Measurements from ENCODE around the gene CD2AP.
"Not testable (repeated sequence)": the region's sequence is repeated elsewhere in the genome, so short reads cannot be mapped to it uniquely, and the experiment has no call there.

Gene CD2AP

DNA sequence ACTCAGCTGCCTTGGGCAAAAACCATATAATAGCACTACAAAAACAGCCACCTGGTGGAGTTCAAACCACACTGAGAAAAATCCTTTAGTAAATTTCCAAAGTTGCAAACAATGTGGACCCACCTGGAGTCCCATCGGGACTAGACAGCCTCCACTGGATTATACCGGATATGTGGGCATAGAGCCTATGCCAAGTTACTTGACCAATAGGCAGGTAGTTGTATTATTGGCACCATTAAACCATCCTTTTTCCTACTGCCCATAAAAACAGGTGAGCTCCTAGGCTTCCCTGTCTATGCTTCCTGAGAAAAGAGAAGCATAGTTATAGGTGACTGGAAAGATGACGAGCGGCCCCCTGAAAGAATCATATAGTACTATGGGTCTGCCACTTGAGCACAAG, 169.1 kb downstream of the CD2AP start:
- no peaks in the 10 kb centered on the region for H3K36me3 ChIP-seq
- no peak for DNase-seq
- TF ChIP-seq, protein P1, sequence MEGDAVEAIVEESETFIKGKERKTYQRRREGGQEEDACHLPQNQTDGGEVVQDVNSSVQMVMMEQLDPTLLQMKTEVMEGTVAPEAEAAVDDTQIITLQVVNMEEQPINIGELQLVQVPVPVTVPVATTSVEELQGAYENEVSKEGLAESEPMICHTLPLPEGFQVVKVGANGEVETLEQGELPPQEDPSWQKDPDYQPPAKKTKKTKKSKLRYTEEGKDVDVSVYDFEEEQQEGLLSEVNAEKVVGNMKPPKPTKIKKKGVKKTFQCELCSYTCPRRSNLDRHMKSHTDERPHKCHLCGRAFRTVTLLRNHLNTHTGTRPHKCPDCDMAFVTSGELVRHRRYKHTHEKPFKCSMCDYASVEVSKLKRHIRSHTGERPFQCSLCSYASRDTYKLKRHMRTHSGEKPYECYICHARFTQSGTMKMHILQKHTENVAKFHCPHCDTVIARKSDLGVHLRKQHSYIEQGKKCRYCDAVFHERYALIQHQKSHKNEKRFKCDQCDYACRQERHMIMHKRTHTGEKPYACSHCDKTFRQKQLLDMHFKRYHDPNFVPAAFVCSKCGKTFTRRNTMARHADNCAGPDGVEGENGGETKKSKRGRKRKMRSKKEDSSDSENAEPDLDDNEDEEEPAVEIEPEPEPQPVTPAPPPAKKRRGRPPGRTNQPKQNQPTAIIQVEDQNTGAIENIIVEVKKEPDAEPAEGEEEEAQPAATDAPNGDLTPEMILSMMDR (IDR thresholded peaks at IDR 0.05; ENCODE audit: low read depth, low read length), result no peak

DNA sequence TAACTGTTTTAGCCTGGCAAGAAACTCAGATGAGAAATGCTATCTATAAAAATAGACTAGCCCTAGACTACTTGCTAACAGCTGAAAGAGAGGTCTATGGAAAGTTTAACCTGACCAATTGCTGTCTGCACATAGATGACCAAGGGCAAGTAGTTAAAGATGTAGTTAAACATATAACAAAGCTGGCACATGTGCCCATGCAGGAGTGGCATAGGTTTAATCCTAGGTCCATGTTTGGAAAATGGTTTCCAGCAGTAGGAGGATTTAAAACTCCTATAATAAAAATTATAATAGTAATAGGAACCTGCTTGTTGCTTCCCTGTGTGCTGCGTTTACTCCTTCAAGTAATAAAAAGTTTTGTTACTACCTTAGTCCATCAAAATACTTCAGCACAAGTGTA, 169.6 kb downstream of the CD2AP start:
- Histone ChIP-seq H3K4me3 (ENCODE audit: low read depth, low read length) (no peak overlapping the region), H3K36me3 (no peaks in the 10 kb centered on the region), H3K9me3 (no peaks in the 10 kb centered on the region), H3K27me3 (no peaks in the 10 kb centered on the region), H3K4me1 (no peaks in the 10 kb centered on the region)
- TF ChIP-seq, protein P1 (IDR thresholded peaks at IDR 0.05; ENCODE audit: low read depth, low read length), result no peak
- DNase-seq, result no peak

More for the DNA sequence above, 169.1 kb downstream of the CD2AP start:
- Histone ChIP-seq H3K27me3 (no peaks in the 10 kb centered on the region), H3K9me3 (no peaks in the 10 kb centered on the region), H3K4me3 (ENCODE audit: low read depth, low read length) (no peak overlapping the region), H3K4me1 (no peaks in the 10 kb centered on the region)

DNA sequence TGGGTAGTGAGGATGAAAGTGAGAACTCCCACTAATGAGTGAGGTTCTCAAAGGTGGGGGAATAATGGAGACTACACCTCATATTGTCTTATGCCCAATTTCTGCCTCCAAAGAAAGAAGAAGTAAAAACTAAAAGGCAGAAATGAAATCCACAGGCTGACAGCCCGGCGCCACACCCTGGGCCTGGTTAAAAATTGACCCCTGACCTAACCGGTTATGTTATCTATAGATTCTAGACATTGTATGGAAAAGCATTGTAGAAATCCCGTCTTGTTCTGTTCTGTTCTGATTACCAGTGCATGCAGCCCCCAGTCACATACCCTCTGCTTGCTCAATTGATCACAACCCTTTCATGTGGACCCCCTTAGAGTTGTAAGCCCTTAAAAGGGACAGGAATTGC, 170.0 kb downstream of the CD2AP start:
- H3K4me3 ChIP-seq (ENCODE audit: low read depth, low read length), result not testable (repeated sequence)

DNA sequence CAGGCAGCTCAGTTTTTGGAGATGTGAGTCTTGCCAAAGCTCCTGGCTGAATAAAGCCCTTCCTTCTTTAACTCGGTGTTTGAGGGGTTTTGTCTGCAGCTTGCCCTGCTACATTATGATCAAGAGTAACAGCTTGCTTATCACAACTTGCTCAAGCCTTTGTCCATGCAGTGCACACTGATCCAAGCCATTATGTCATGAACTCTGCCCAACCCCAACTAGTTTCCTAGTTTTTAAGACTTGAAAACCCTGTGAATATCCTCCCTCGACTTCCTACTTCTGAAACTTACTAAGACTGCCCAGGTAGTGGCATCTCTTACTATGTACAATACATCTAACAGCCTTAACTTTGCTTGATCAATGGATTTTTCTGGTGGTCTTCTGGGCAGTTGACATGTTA, 170.4 kb downstream of the CD2AP start:
- no peak for DNase-seq
- Histone ChIP-seq H3K9me3 (no peaks in the 10 kb centered on the region), H3K36me3 (no peaks in the 10 kb centered on the region), H3K4me3 (ENCODE audit: low read depth, low read length) (no peak overlapping the region), H3K4me1 (no peaks in the 10 kb centered on the region), H3K27me3 (no peaks in the 10 kb centered on the region)
- TF ChIP-seq, protein P1 (IDR thresholded peaks at IDR 0.05; ENCODE audit: low read depth, low read length), result no peak

More for the DNA sequence above, 170.0 kb downstream of the CD2AP start:
- DNase-seq, H3K27me3 ChIP-seq, H3K36me3 ChIP-seq, H3K9me3 ChIP-seq, H3K4me1 ChIP-seq: not testable (repeated sequence)

DNA sequence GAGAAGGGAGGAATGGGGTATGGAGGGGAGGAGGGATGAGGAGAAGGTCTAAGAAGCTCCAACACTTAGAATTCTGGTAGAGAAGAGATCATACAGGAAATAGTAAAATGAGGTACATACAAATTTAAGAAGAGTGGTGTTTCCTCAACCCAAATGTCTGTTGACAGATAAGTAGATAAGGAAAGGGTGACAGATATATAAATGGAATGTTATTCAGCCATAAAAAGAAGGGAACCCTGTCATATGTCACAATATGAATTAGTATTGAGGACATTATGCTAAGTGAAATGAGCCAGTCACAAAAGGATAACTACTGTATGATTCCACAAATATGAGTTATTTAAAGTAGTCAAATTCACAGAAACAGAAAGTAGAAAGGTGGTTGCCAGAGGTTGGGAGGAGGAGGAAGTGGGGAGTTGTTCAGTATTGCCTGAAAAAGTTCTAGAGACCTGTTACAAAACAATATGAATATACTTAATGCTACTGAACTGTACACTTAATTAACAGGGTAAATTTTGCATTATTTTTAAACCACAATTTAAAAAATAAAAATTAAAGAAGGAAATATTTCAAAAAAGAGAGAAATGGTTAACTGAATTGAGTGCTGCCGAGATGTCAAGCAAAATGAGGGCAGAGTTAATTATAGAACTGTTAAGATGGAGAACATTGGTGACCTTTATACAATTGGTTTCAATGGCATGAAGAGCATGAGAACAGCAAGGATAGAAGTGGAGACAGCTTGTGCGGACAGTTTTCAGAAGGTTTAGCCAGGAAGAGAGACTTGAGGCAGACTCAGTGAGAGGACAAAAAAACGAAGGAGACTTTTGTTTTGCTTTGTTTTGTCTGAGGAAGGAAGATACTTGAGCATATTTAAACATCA, 173.2 kb downstream of the CD2AP start:
- H3K4me3 ChIP-seq (ENCODE audit: low read depth, low read length), result no peak overlapping the region
- no peaks in the 10 kb centered on the region for H3K4me1 ChIP-seq
- no peaks in the 10 kb centered on the region for H3K36me3 ChIP-seq
- no peaks in the 10 kb centered on the region for H3K27me3 ChIP-seq
- TF ChIP-seq, protein P1 (IDR thresholded peaks at IDR 0.05; ENCODE audit: low read depth, low read length), result no peak
- no peak for DNase-seq
- no peaks in the 10 kb centered on the region for H3K9me3 ChIP-seq

DNA sequence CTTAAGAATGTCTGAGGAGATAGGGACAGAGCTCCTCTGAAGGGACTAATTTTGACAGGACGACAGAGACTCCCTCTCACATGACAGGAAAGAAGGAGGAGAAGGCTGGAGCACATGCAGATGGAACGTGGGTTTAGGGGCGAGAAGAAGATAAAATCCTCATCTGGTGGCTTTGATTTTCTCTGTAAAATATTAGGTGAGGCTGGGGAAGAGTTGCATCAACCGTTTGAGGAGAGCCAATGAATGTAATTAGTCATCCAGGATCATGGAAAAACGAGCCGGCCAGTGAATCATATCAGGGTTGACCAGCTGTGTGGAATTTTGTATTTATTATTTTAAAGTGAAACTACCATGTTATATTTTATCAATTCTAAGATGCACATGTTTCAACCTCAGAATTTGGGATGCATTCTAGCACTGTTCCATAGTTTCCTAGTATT, 173.9 kb downstream of the CD2AP start:
- no peak for DNase-seq
- H3K9me3 ChIP-seq, result no peaks in the 10 kb centered on the region
- H3K4me1 ChIP-seq, result no peaks in the 10 kb centered on the region
- TF ChIP-seq, protein P1 (IDR thresholded peaks at IDR 0.05; ENCODE audit: low read depth, low read length), result no peak
- H3K36me3 ChIP-seq, result no peaks in the 10 kb centered on the region
- no peaks in the 10 kb centered on the region for H3K27me3 ChIP-seq
- no peak overlapping the region for H3K4me3 ChIP-seq (ENCODE audit: low read depth, low read length)
